Naive B cell (primary cell): ENCODE data around the gene TCERG1L. TPM values are rescaled to one million over a fixed set of nuclear protein-coding genes. Genes with fewer than 3 reads are reported as not detected.
"Not testable (repeated sequence)": the region's sequence is repeated elsewhere in the genome, so short reads cannot be mapped to it uniquely, and the experiment has no call there.

Experiments used
- ATAC-seq, 2 donors: fragments of 150-1000 bp; cut with Tn5 transposase; 2 replicates each; pipeline ENCODE4 v1.10.0; 2021; ENCODE audit warnings: low read depth in 2 of 2, mild to moderate bottlenecking in 2 of 2, moderate library complexity in 2 of 2
- DNase-seq: peaks from one replicate; pipeline ENCODE4 v3.0.0; 2022
- H3K27ac Mint-ChIP-seq, 6 donors: one replicate each; pipeline ENCODE4 v1.8.0; 2020 to 2022; ENCODE audit warnings: mild to moderate bottlenecking in 6 of 6, mixed read lengths in 6 of 6, moderate library complexity in 5 of 6, inconsistent platforms in 2 of 6
- H3K27me3 Mint-ChIP-seq, 3 donors: one replicate each; pipeline ENCODE4 v1.8.0; 2021 to 2022; ENCODE audit warnings: mixed read lengths in 3 of 3, mild to moderate bottlenecking in 1 of 3
- H3K36me3 Mint-ChIP-seq, 2 donors: one replicate each; pipeline ENCODE4 v1.8.0; 2020 to 2022; ENCODE audit warnings: mixed read lengths in 2 of 2, inconsistent platforms in 1 of 2, mild to moderate bottlenecking in 1 of 2
- H3K4me1 Mint-ChIP-seq, 3 donors: one replicate each; pipeline ENCODE4 v1.8.0; 2020 to 2022; ENCODE audit warnings: mixed read lengths in 3 of 3, inconsistent platforms in 1 of 3, mild to moderate bottlenecking in 1 of 3, moderate library complexity in 1 of 3
- H3K4me3 Mint-ChIP-seq, 8 donors: one replicate each; pipeline ENCODE4 v1.8.0; 2020 to 2022; ENCODE audit warnings: mild to moderate bottlenecking in 8 of 8, mixed read lengths in 8 of 8, moderate library complexity in 8 of 8, inconsistent platforms in 2 of 8
- H3K9me3 Mint-ChIP-seq, 7 donors: one replicate each; pipeline ENCODE4 v1.8.0; 2020 to 2022; ENCODE audit warnings: mixed read lengths in 7 of 7, mild to moderate bottlenecking in 5 of 7, inconsistent platforms in 2 of 7, moderate library complexity in 1 of 7
- polyA plus RNA-seq, 6 donors: library from polyadenylated mRNA; unstranded; fragments of 300-500 nt; fragmentation: Illumina TruSeq; gene quantifications; one replicate each; pipeline ENCODE4 v1.2.3, GENCODE V29; 2021; ENCODE audit warnings: low read depth in 6 of 6

TCERG1L gene
- polyA plus RNA-seq, 6 donors from 2014 or later, result not detected

- no peak overlapping the region for H3K27ac Mint-ChIP-seq
Observed at GRCh38 chr10:131180740-131181415, 130.6 kb downstream of the TCERG1L start.

GRCh38 chr10:131180086-131180485 is 131.4 kb downstream of the TCERG1L start:
- Mint-ChIP-seq H3K36me3 (no peaks in the 10 kb centered on the region), H3K27me3 (peaks cover 0 to 9% (median 0%) of the 10 kb centered on the region in 3 donors), H3K27ac (no peak overlapping the region), H3K4me1 (no peaks in the 10 kb centered on the region), H3K4me3 (no peak overlapping the region), H3K9me3 (peaks cover 0 to 5% (median 0%) of the 10 kb centered on the region in 7 donors)
- no peak for DNase-seq
- no peak for ATAC-seq

More at GRCh38 chr10:131180740-131181415, 130.6 kb downstream of the TCERG1L start:
- DNase-seq (no peak), ATAC-seq (no peak)
- H3K36me3 Mint-ChIP-seq, result no peaks in the 10 kb centered on the region
- peaks cover 0 to 9% (median 0%) of the 10 kb centered on the region in 3 donors for H3K27me3 Mint-ChIP-seq
- H3K4me3 Mint-ChIP-seq, result no peak overlapping the region
- peaks cover 0 to under 1% (median 0%) of the 10 kb centered on the region in 7 donors for H3K9me3 Mint-ChIP-seq
- H3K4me1 Mint-ChIP-seq, result no peaks in the 10 kb centered on the region

DNA sequence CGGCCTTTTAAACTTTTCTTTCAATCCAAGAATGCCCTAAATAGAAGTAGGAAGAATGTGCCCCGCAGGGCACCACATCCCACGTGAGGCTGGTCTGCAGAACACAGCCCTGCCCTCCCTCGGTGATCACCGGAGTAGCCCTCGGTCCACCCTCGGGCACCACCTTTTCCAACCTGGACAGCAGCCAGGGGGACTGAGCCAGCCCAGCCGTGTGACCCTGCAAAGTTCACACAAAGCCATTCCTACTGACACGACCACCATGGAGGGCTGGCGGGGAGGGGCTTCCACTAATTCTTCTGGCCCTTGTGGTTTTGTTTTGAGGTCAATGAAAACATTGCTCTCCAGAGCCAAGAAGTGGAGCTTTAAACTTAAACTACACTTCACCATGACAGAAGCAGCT is 132.2 kb downstream of the TCERG1L start:
- no peaks in the 10 kb centered on the region for H3K4me1 Mint-ChIP-seq
- ATAC-seq, result no peak
- H3K4me3 Mint-ChIP-seq, result no peak overlapping the region
- H3K36me3 Mint-ChIP-seq, result no peaks in the 10 kb centered on the region
- peaks cover 0 to 5% (median 0%) of the 10 kb centered on the region in 7 donors for H3K9me3 Mint-ChIP-seq
- H3K27ac Mint-ChIP-seq, result no peak overlapping the region
- H3K27me3 Mint-ChIP-seq, result peaks cover 0 to 9% (median 0%) of the 10 kb centered on the region in 3 donors
- DNase-seq, result no peak

- ATAC-seq (no peak), DNase-seq (no peak)
Observed at GRCh38 chr10:131178521-131179331, 132.8 kb downstream of the TCERG1L start.

DNA sequence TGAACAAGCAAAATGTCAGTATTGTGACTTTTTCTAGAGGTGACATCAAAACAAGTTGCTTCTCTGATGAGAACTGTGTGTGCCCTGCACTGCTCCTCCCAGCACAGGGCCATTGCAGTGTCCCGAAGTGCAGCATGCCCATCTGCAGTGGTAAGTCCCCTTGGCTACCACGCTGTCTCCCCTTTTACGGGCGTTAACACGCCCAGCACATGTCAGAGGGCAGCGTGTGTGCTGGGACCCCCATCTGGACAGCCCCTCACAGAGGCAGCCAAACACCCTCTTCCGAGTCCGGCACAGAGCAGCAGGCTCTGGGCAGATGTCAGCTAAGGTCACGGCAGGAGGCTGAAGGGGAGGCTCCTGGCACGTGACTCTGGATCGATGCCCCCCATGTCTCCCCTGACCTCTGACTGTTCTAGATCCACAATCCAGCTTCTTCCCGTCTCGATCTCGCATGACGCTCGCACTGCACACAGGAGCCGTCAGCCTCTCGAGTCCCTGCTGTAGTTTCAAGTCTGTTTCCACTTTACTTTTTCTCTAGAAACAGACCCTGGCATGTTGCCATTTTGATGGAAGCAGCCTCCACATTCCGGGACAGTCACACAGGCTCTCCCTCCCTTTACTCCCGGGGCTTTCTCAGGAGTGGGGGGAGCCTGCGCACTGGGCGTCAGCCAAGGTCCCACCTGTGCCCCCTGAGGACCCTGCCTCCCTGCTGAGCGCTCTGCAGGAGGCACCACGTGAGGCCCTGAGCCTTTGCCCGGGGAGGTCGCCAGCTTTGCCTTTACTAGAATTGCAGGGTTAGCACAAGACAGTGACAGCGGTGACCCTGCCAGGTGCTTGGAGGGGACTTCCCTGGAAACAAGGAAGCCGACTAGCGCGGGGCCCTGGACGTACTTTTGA is 133.8 kb downstream of the TCERG1L start:
- DNase-seq (no peak), ATAC-seq (no peak)
- no peak overlapping the region for H3K4me3 Mint-ChIP-seq
- H3K36me3 Mint-ChIP-seq, result no peaks in the 10 kb centered on the region
- H3K9me3 Mint-ChIP-seq, result peaks cover 0 to 5% (median 0%) of the 10 kb centered on the region in 7 donors
- H3K27ac Mint-ChIP-seq, result no peak overlapping the region
- H3K27me3 Mint-ChIP-seq, result no peaks in the 10 kb centered on the region
- H3K4me1 Mint-ChIP-seq, result no peaks in the 10 kb centered on the region

More at GRCh38 chr10:131178521-131179331, 132.8 kb downstream of the TCERG1L start:
- H3K9me3 Mint-ChIP-seq, result peaks cover 0 to 5% (median 0%) of the 10 kb centered on the region in 7 donors
- no peak overlapping the region for H3K4me3 Mint-ChIP-seq
- no peak overlapping the region for H3K27ac Mint-ChIP-seq
- H3K27me3 Mint-ChIP-seq, result peaks cover 0 to 4% (median 0%) of the 10 kb centered on the region in 3 donors
- no peaks in the 10 kb centered on the region for H3K4me1 Mint-ChIP-seq
- no peaks in the 10 kb centered on the region for H3K36me3 Mint-ChIP-seq

GRCh38 chr10:131176907-131177306 is 134.6 kb downstream of the TCERG1L start:
- ATAC-seq, result no peak
- H3K4me1 Mint-ChIP-seq, result no peaks in the 10 kb centered on the region
- DNase-seq, result no peak
- H3K9me3 Mint-ChIP-seq, result peaks cover 0 to 5% (median 0%) of the 10 kb centered on the region in 7 donors
- no peaks in the 10 kb centered on the region for H3K36me3 Mint-ChIP-seq
- H3K4me3 Mint-ChIP-seq, result no peak overlapping the region
- no peaks in the 10 kb centered on the region for H3K27me3 Mint-ChIP-seq
- H3K27ac Mint-ChIP-seq, result no peak overlapping the region

GRCh38 chr10:131176324-131176723 is 135.2 kb downstream of the TCERG1L start:
- not testable (repeated sequence) for H3K27me3 Mint-ChIP-seq, H3K27ac Mint-ChIP-seq, DNase-seq, H3K4me3 Mint-ChIP-seq, H3K9me3 Mint-ChIP-seq, ATAC-seq, H3K4me1 Mint-ChIP-seq, H3K36me3 Mint-ChIP-seq

GRCh38 chr10:131175891-131176290 is 135.6 kb downstream of the TCERG1L start:
- no peaks in the 10 kb centered on the region for H3K36me3 Mint-ChIP-seq
- H3K27ac Mint-ChIP-seq, result no peak overlapping the region
- H3K9me3 Mint-ChIP-seq, result peaks cover 0 to 5% (median 0%) of the 10 kb centered on the region in 7 donors
- H3K4me1 Mint-ChIP-seq, result no peaks in the 10 kb centered on the region
- H3K27me3 Mint-ChIP-seq, result no peaks in the 10 kb centered on the region
- DNase-seq (no peak), ATAC-seq (no peak)
- no peak overlapping the region for H3K4me3 Mint-ChIP-seq

GRCh38 chr10:131174651-131175540 is 136.6 kb downstream of the TCERG1L start:
- peaks cover 0 to 5% (median 0%) of the 10 kb centered on the region in 7 donors for H3K9me3 Mint-ChIP-seq
- no peak overlapping the region for H3K4me3 Mint-ChIP-seq
- H3K36me3 Mint-ChIP-seq, result no peaks in the 10 kb centered on the region
- H3K27me3 Mint-ChIP-seq, result no peaks in the 10 kb centered on the region
- ATAC-seq (no peak), DNase-seq (no peak)
- H3K4me1 Mint-ChIP-seq, result no peaks in the 10 kb centered on the region
- peak overlapping the region in 1 of 6 donors; percentile 36 for H3K27ac Mint-ChIP-seq

DNA sequence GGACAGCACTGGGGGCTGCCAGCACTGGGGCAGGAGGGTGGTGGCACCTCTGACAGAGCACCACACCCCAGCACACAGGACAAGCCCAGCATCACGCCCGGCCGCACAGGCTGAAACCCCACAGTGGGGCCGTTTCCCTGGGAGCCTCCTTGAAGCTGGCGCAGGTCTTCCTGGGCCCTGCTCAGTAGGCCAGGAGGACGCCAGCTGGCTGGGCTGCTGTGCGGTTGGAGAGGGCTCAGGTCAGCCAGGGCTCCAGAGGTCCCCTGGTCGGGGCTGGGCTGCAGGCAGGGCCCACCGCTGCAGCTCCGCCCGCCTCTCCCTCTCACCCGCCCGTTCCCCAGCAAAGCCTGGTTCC is 137.3 kb downstream of the TCERG1L start:
- DNase-seq (no peak), ATAC-seq (no peak)
- Mint-ChIP-seq H3K27ac (no peak overlapping the region), H3K4me1 (no peaks in the 10 kb centered on the region), H3K27me3 (no peaks in the 10 kb centered on the region), H3K36me3 (no peaks in the 10 kb centered on the region), H3K4me3 (no peak overlapping the region), H3K9me3 (peaks cover 0 to 5% (median 0%) of the 10 kb centered on the region in 7 donors)

GRCh38 chr10:131173484-131174210 is 137.9 kb downstream of the TCERG1L start:
- DNase-seq (no peak), ATAC-seq (no peak)
- peaks cover 0 to 5% (median 0%) of the 10 kb centered on the region in 7 donors for H3K9me3 Mint-ChIP-seq
- H3K27me3 Mint-ChIP-seq, result no peaks in the 10 kb centered on the region
- no peaks in the 10 kb centered on the region for H3K36me3 Mint-ChIP-seq
- no peak overlapping the region for H3K27ac Mint-ChIP-seq
- no peaks in the 10 kb centered on the region for H3K4me1 Mint-ChIP-seq
- H3K4me3 Mint-ChIP-seq, result no peak overlapping the region

DNA sequence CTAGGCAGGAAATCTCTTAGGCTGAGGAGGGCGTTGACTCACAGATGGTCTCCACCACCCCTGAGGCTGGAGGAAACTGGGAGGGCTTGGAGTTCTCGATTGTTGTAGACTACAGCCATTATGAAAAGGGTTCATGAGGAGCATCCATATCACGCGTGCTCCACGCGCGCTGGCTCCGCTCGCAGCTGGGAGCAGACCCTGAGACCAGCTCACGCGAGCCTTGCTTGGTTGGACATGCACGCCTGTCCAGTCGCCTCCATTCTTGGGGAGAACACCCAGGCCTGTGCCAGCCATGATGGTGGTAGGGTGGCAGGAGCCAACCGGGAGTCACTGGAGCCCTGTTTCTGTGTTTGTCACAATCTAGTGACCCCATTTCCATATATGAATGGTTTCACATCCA is 139.1 kb downstream of the TCERG1L start:
- no peak for DNase-seq
- Mint-ChIP-seq H3K27ac (no peak overlapping the region), H3K36me3 (no peaks in the 10 kb centered on the region)

More for the DNA sequence above, 139.1 kb downstream of the TCERG1L start:
- no peak for ATAC-seq
- Mint-ChIP-seq H3K4me1 (no peaks in the 10 kb centered on the region), H3K4me3 (no peak overlapping the region), H3K9me3 (peaks cover 0 to 5% (median 0%) of the 10 kb centered on the region in 7 donors), H3K27me3 (no peaks in the 10 kb centered on the region)
